ENCODE measurements around the gene TCEAL1. TPM values are rescaled to one million over a fixed set of nuclear protein-coding genes. Genes with fewer than 3 reads are reported as not detected.
"Not testable (repeated sequence)": the region's sequence is repeated elsewhere in the genome, so short reads cannot be mapped to it uniquely, and the experiment has no call there.

Gene TCEAL1
- total RNA-seq, 4 donors from 2014 or later: 35.7 to 54.6 (median 46.5) TPM

DNA sequence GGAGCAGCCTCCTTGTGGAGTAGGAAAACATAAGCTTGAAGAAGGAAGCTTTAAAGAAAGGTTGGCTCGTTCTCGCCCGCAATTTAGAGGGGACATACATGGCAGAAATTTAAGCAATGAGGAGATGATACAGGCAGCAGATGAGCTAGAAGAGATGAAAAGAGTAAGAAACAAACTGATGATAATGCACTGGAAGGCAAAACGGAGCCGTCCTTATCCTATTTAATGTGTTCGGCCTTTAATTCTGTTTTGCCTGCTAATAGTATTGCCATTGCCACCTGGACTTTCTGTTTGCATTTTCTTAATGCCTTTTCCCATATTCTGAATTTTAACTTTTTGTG is 1.4 kb downstream of the TCEAL1 start:
- in situ Hi-C loops (cut with MboI; ENCODE audit: low sequenced_read_pairs in 4 of 4): no loop called here
- no peaks in the 10 kb centered on the region for H3K9me3 ChIP-seq
- no peaks in the 10 kb centered on the region for H3K27me3 ChIP-seq
- peak overlapping the region; percentile 60 to 74 (median 71) for H3K4me3 ChIP-seq
- intact Hi-C loops (cut with DNase I; ENCODE audit: low total_unique reads): no loop called here
- DNase-seq: no peak
- ATAC-seq: no peak
- TF ChIP-seq CTCF (IDR thresholded peaks at IDR 0.05 in 4 of 5, conservative IDR thresholded peaks at IDR 0.05 in 1 of 5) (no peak), POLR2A (IDR thresholded peaks at IDR 0.05) (no peak)
- no peaks in the 10 kb centered on the region for H3K36me3 ChIP-seq
- H3K27ac ChIP-seq: peak overlapping the region; percentile 79 to 95 (median 92)
- H3K4me1 ChIP-seq: peaks cover 5 to 10% of the 10 kb centered on the region in 2 donors

DNA sequence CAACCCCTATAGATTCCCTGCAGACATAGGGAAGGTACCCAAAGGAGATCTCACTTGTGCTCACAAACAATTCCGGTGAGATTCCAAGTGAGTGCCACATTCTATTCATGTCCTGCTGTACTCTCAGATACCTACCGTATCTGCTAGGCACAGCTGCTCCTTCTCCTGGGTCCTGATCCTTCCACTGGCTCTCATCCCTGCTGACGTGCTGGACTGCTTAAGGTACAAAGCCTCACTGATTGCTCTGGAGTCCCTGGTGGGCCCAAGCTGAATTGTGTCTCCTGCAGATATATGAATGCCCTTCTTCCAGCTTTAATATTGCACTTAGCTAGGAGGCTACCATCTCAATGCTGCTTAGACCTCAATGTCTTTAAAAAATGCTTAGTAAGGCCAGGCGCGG is 2.4 kb downstream of the TCEAL1 start:
- no peak overlapping the region for H3K27ac ChIP-seq
- H3K36me3 ChIP-seq: no peaks in the 10 kb centered on the region
- in situ Hi-C loops (cut with MboI; ENCODE audit: low sequenced_read_pairs in 4 of 4) (no loop called here), intact Hi-C loops (cut with DNase I; ENCODE audit: low total_unique reads) (loop anchor here (1.0 kb wide), 1 partner anchor 98 kb away; no protein-coding TSS in a partner anchor)
- TF ChIP-seq POLR2A (IDR thresholded peaks at IDR 0.05) (no peak), CTCF (IDR thresholded peaks at IDR 0.05 in 4 of 5, conservative IDR thresholded peaks at IDR 0.05 in 1 of 5) (no peak)
- no peak overlapping the region for H3K4me3 ChIP-seq
- H3K27me3 ChIP-seq: no peaks in the 10 kb centered on the region
- H3K9me3 ChIP-seq: no peaks in the 10 kb centered on the region
- H3K4me1 ChIP-seq: peaks cover 5 to 10% of the 10 kb centered on the region in 2 donors
- no peak for DNase-seq
- no peak for ATAC-seq

DNA sequence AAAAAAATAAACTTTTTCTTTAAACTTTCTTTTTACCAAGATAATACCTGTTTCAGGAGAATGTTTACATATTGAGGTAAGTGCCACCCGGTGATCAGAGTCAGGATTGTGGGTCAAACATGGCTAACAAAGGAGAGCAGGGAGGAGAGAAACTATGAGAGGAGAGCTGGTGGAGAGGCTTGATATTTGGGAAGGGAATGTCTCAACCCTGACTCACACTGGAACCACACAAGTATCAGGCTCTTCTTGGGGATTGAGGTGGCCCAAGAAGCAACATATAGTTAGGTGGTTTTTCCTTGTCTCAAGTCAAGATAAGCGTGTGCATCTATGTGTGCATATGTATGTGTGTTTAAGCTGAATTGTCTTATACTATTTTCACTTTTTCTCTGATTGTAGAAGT is 6.7 kb downstream of the TCEAL1 start:
- intact Hi-C loops (cut with DNase I; ENCODE audit: low total_unique reads): no loop called here
- no peak overlapping the region for H3K4me3 ChIP-seq
- DNase-seq (no peak), ATAC-seq (no peak)
- peaks cover 0 to under 1% of the 10 kb centered on the region in 2 donors for H3K4me1 ChIP-seq
- H3K9me3 ChIP-seq: no peaks in the 10 kb centered on the region
- no peak for TF ChIP-seq POLR2A (IDR thresholded peaks at IDR 0.05)
- TF ChIP-seq CTCF (IDR thresholded peaks at IDR 0.05 in 4 of 5, conservative IDR thresholded peaks at IDR 0.05 in 1 of 5): no peak
- in situ Hi-C loops (cut with MboI; ENCODE audit: low sequenced_read_pairs in 4 of 4): no loop called here
- no peaks in the 10 kb centered on the region for H3K27me3 ChIP-seq
- H3K36me3 ChIP-seq: no peaks in the 10 kb centered on the region
- H3K27ac ChIP-seq: no peak overlapping the region

DNA sequence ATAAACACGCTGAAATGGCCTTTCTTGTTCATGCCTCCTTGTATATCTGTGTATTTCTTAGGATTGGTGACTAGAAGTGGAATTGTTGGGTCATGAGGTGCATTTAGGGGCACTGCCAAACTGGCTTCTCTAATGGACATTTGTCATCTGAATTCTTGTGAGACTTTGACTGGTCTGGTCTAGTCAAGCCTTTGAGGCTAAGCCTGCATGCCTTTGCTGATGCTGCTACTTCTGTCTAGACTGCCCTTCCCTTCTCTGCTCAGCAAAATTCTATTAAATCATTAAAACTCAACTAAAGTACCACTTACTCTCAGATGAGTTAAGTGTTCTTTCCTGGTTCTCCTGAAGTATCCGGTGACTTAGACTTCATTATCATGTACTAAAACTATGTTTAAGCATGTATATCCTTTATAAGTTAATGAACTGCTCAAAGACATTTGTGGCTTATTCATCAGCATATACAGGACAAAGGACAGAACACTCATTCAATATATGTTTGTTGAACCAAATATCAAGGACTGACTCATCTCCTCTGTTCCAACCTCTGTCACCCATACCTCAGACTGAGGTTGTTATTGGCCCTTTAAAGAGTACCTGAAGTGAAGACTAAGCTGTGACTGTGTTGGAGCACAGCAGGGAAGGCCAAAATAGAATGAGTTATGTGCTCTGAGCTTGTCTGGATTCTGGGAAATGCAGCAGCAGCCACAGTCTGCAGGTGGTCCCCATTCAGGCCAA is 9.0 kb downstream of the TCEAL1 start:
- TF ChIP-seq CTCF (IDR thresholded peaks at IDR 0.05 in 4 of 5, conservative IDR thresholded peaks at IDR 0.05 in 1 of 5) (no peak), POLR2A (IDR thresholded peaks at IDR 0.05) (no peak)
- DNase-seq: no peak
- H3K9me3 ChIP-seq: no peaks in the 10 kb centered on the region
- in situ Hi-C loops (cut with MboI; ENCODE audit: low sequenced_read_pairs in 4 of 4) (no loop called here), intact Hi-C loops (cut with DNase I; ENCODE audit: low total_unique reads) (no loop called here)
- H3K36me3 ChIP-seq: no peaks in the 10 kb centered on the region
- H3K27ac ChIP-seq: no peak overlapping the region
- H3K27me3 ChIP-seq: peaks cover 0 to under 1% (median 0%) of the 10 kb centered on the region in 3 donors
- no peak for ATAC-seq
- H3K4me1 ChIP-seq: no peaks in the 10 kb centered on the region
- no peak overlapping the region for H3K4me3 ChIP-seq

GRCh38 chrX:103638479-103639346 is 9.9 kb downstream of the TCEAL1 start:
- H3K27me3 ChIP-seq; H3K4me1 ChIP-seq; H3K27ac ChIP-seq; intact Hi-C loops (cut with DNase I; ENCODE audit: low total_unique reads); in situ Hi-C loops (cut with MboI; ENCODE audit: low sequenced_read_pairs in 4 of 4); H3K36me3 ChIP-seq; H3K9me3 ChIP-seq; H3K4me3 ChIP-seq; ATAC-seq; DNase-seq: not testable (repeated sequence)

Measured in gastrocnemius medialis (tissue), 4 donors.